Stimulated activated naive CD8-positive, alpha-beta T cell treated with anti-CD3 and anti-CD28 coated beads, Interleukin-15, Interleukin-2, amounts not matched to agents 100 ng/mL and 50 ng/mL, for 24 hours (primary cell): ENCODE data around the gene SEPTIN2.
"Not testable (repeated sequence)": the region's sequence is repeated elsewhere in the genome, so short reads cannot be mapped to it uniquely, and the experiment has no call there.

ENCODE experiments used
- H3K27ac Mint-ChIP-seq: one replicate; pipeline ENCODE4 v1.8.0; 2021; ENCODE audit warnings: mild to moderate bottlenecking, mixed read lengths
- H3K27me3 Mint-ChIP-seq: one replicate; pipeline ENCODE4 v1.8.0; 2021; ENCODE audit warnings: mixed read lengths
- H3K36me3 Mint-ChIP-seq: one replicate; pipeline ENCODE4 v1.8.0; 2021; ENCODE audit warnings: low read depth, mixed read lengths
- H3K4me1 Mint-ChIP-seq: one replicate; pipeline ENCODE4 v1.8.0; 2021; ENCODE audit warnings: low read depth, mixed read lengths
- H3K4me3 Mint-ChIP-seq: one replicate; pipeline ENCODE4 v1.8.0; 2021; ENCODE audit warnings: mild to moderate bottlenecking, mixed read lengths
- H3K9me3 Mint-ChIP-seq: one replicate; pipeline ENCODE4 v1.8.0; 2021; ENCODE audit warnings: mixed read lengths

SEPTIN2 gene

GRCh38 chr2:241278306-241278705 is 37.4 kb upstream of the SEPTIN2 start:
- not testable (repeated sequence) for H3K4me3 Mint-ChIP-seq, H3K27ac Mint-ChIP-seq, H3K9me3 Mint-ChIP-seq, H3K27me3 Mint-ChIP-seq
- Mint-ChIP-seq H3K36me3 (peaks cover 34% of the 10 kb centered on the region), H3K4me1 (peaks cover 31% of the 10 kb centered on the region)

DNA sequence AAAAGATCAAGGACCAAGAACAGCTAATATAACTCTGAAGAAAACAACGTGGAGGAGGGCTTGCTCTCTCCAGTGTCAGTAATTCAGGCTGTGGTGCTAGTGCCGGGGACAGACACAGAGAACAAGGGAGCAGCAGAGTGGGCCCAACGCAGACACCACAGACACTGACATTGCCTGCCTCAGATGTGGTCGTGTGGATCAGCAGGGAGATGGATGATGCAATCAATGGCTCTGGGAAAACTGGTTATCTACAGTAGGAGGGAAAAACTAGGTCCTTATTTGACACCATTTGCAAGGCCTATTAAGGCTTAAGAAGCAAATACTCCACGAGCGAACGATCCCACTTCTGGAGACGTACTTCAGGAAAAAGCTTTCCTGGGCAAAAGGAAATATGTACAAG is 36.3 kb upstream of the SEPTIN2 start:
- H3K27ac Mint-ChIP-seq: no peak overlapping the region
- H3K4me3 Mint-ChIP-seq: no peak overlapping the region
- H3K36me3 Mint-ChIP-seq: peaks cover 38% of the 10 kb centered on the region
- H3K27me3 Mint-ChIP-seq: no peaks in the 10 kb centered on the region
- peaks cover 28% of the 10 kb centered on the region for H3K4me1 Mint-ChIP-seq
- H3K9me3 Mint-ChIP-seq: peaks cover 5% of the 10 kb centered on the region

GRCh38 chr2:241279828-241280227 is 35.9 kb upstream of the SEPTIN2 start:
- Mint-ChIP-seq H3K36me3 (peaks cover 37% of the 10 kb centered on the region), H3K27ac (no peak overlapping the region), H3K4me3 (no peak overlapping the region), H3K27me3 (no peaks in the 10 kb centered on the region), H3K4me1 (peaks cover 29% of the 10 kb centered on the region), H3K9me3 (peaks cover 5% of the 10 kb centered on the region)

DNA sequence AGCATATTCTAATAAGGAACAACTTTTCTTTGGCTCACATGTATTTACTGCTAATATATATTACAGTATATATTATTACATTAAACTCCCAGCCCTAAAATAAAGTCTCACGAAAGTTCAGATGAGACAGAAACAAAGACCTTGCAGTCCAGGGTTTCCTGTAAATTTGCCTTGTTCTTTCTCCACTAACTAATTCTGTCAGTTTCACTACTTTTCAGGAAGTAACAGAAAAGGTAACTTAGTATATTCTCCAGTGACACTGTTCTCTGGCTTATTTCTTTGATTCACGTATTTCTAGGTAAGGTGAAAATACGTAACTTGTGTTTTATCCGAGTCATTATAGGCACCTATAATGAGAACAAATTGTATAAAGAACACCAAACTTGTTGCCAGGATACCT is 35.4 kb upstream of the SEPTIN2 start:
- Mint-ChIP-seq H3K4me1 (peaks cover 30% of the 10 kb centered on the region), H3K4me3 (no peak overlapping the region), H3K27ac (no peak overlapping the region), H3K36me3 (peaks cover 34% of the 10 kb centered on the region), H3K27me3 (no peaks in the 10 kb centered on the region), H3K9me3 (peaks cover 3% of the 10 kb centered on the region)

- no peak overlapping the region for H3K27ac Mint-ChIP-seq
- H3K4me3 Mint-ChIP-seq: no peak overlapping the region
- H3K9me3 Mint-ChIP-seq: no peaks in the 10 kb centered on the region
- peaks cover 33% of the 10 kb centered on the region for H3K36me3 Mint-ChIP-seq
- peaks cover 35% of the 10 kb centered on the region for H3K4me1 Mint-ChIP-seq
- H3K27me3 Mint-ChIP-seq: no peaks in the 10 kb centered on the region
Measured at GRCh38 chr2:241282555-241282954, 33.2 kb upstream of the SEPTIN2 start.

GRCh38 chr2:241285596-241285995 is 30.1 kb upstream of the SEPTIN2 start:
- Mint-ChIP-seq H3K27me3 (no peaks in the 10 kb centered on the region), H3K27ac (no peak overlapping the region), H3K36me3 (peaks cover 52% of the 10 kb centered on the region), H3K9me3 (no peaks in the 10 kb centered on the region), H3K4me1 (peaks cover 39% of the 10 kb centered on the region), H3K4me3 (no peak overlapping the region)

DNA sequence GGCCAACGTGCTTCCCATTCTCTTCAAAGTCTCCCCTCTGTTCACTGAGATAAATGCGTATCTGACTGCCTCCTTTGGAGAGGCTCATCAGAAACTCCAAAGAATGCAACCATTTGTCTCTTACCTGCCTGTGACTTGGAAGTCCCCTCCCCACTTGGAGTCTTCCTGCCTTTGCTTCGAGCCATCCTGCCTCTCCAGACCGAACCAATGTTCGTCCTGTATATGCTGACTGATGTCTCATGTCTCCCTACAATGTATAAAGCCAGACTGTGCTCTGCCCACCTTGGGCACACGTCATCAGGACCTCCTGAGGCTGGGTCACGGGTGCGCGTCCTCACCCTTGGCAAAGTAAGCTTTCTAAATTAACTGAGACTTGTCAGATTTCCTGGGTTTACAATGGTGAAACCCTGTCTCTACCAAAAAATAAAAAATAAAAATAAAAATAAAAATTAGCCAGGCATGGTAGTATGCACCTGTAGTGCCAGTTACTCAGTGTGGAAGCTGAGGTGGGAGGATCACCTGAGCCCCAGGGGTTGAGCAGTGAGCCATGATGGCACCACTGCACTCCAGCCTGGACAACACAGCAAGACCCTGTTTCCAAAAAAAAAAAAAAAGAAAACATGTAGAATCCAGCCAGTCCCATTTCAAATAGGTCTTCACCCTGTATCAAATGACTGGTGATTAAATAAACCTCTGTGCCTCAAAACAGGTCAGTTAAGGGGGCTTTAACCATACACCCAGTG is 29.2 kb upstream of the SEPTIN2 start:
- Mint-ChIP-seq H3K4me3 (no peak overlapping the region), H3K4me1 (peaks cover 37% of the 10 kb centered on the region), H3K36me3 (peaks cover 54% of the 10 kb centered on the region), H3K27me3 (no peaks in the 10 kb centered on the region), H3K9me3 (no peaks in the 10 kb centered on the region), H3K27ac (no peak overlapping the region)

- Mint-ChIP-seq H3K4me3 (no peak overlapping the region), H3K27ac (no peak overlapping the region), H3K9me3 (no peaks in the 10 kb centered on the region), H3K36me3 (peaks cover 48% of the 10 kb centered on the region), H3K4me1 (peaks cover 46% of the 10 kb centered on the region), H3K27me3 (no peaks in the 10 kb centered on the region)
Measured at GRCh38 chr2:241288324-241288888, 27.3 kb upstream of the SEPTIN2 start.

GRCh38 chr2:241289053-241289452 is 26.7 kb upstream of the SEPTIN2 start:
- Mint-ChIP-seq H3K27ac (no peak overlapping the region), H3K4me3 (no peak overlapping the region), H3K36me3 (peaks cover 45% of the 10 kb centered on the region), H3K9me3 (no peaks in the 10 kb centered on the region), H3K27me3 (no peaks in the 10 kb centered on the region), H3K4me1 (peaks cover 46% of the 10 kb centered on the region)

- Mint-ChIP-seq H3K27me3 (no peaks in the 10 kb centered on the region), H3K36me3 (peaks cover 40% of the 10 kb centered on the region), H3K4me3 (no peak overlapping the region), H3K9me3 (no peaks in the 10 kb centered on the region), H3K4me1 (peaks cover 46% of the 10 kb centered on the region), H3K27ac (no peak overlapping the region)
Measured at GRCh38 chr2:241289597-241289996, 26.1 kb upstream of the SEPTIN2 start.

DNA sequence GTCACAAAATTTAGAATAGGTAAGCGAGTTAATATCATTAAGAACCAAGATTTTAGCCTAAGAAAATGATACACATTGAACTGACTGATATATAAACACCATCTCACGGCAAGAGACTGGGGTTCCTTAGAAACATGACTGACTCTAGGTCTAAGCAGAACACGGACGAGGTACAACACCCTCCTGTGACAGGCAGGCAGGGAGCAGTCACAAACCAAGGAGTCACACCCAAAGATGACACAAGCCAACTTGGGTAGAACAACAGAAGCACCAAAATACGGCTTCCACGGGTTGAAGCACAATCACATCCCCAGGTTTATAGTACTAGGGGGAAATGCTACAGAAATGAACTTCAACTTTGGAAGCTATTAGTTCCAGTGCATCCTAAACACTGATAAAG is 24.6 kb upstream of the SEPTIN2 start:
- H3K9me3 Mint-ChIP-seq: no peaks in the 10 kb centered on the region
- peaks cover 43% of the 10 kb centered on the region for H3K4me1 Mint-ChIP-seq
- no peak overlapping the region for H3K27ac Mint-ChIP-seq
- peaks cover 34% of the 10 kb centered on the region for H3K36me3 Mint-ChIP-seq
- no peaks in the 10 kb centered on the region for H3K27me3 Mint-ChIP-seq
- no peak overlapping the region for H3K4me3 Mint-ChIP-seq

DNA sequence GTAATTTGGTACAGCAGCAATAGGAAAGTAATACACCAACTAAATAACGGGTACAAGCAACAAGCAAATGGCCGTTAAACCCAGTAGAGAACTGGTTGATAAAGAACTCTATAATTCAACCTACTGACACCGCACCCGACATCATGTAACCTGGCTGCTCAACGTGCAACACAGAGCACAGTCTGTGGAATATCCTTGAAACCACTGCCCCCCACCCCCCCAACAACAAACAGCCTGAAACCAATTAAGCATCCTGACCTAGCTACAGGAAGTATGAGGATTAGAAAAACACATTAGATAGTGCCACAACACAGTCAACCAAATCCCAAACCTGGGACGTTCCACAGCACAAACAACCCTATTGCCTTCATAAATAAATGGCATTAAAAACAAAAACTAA is 23.7 kb upstream of the SEPTIN2 start:
- peaks cover 38% of the 10 kb centered on the region for H3K36me3 Mint-ChIP-seq
- H3K4me3 Mint-ChIP-seq: no peak overlapping the region
- H3K4me1 Mint-ChIP-seq: peaks cover 43% of the 10 kb centered on the region
- H3K9me3 Mint-ChIP-seq: no peaks in the 10 kb centered on the region
- no peaks in the 10 kb centered on the region for H3K27me3 Mint-ChIP-seq
- no peak overlapping the region for H3K27ac Mint-ChIP-seq

GRCh38 chr2:241293378-241293797 is 22.3 kb upstream of the SEPTIN2 start:
- peaks cover 47% of the 10 kb centered on the region for H3K4me1 Mint-ChIP-seq

GRCh38 chr2:241295326-241296095 is 20.2 kb upstream of the SEPTIN2 start:
- H3K4me1 Mint-ChIP-seq: peaks cover 53% of the 10 kb centered on the region
- no peaks in the 10 kb centered on the region for H3K27me3 Mint-ChIP-seq
- peaks cover 29% of the 10 kb centered on the region for H3K36me3 Mint-ChIP-seq
- H3K4me3 Mint-ChIP-seq: no peak overlapping the region
- no peaks in the 10 kb centered on the region for H3K9me3 Mint-ChIP-seq
- H3K27ac Mint-ChIP-seq: no peak overlapping the region

More at GRCh38 chr2:241293378-241293797, 22.3 kb upstream of the SEPTIN2 start:
- H3K36me3 Mint-ChIP-seq: peaks cover 39% of the 10 kb centered on the region
- not testable (repeated sequence) for H3K27ac Mint-ChIP-seq, H3K4me3 Mint-ChIP-seq, H3K9me3 Mint-ChIP-seq, H3K27me3 Mint-ChIP-seq

DNA sequence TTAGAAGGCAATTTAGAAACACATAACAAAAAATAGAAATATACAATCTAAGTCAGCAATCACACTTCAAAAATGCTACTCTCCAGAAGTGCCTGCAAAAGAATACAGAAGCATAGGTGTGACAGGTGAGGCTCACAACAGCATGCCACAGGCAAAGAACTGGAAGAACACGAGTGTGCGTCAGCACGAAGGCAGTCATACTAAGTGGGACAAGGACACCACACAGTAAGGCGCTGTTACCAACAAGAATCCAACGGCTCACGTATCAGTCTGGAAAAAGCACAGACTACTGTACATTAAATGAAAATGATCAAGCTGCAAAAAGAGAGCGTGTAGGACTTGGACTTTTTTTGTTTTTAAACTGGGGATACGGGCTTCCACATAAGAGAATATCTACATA is 19.0 kb upstream of the SEPTIN2 start:
- no peaks in the 10 kb centered on the region for H3K27me3 Mint-ChIP-seq
- H3K27ac Mint-ChIP-seq: no peak overlapping the region
- H3K4me3 Mint-ChIP-seq: no peak overlapping the region
- no peaks in the 10 kb centered on the region for H3K9me3 Mint-ChIP-seq
- H3K4me1 Mint-ChIP-seq: peaks cover 53% of the 10 kb centered on the region
- H3K36me3 Mint-ChIP-seq: peaks cover 27% of the 10 kb centered on the region
